Immature natural killer cell (primary cell): ENCODE measurements around the gene SNX9. TPM values are rescaled to one million over a fixed set of nuclear protein-coding genes. Genes with fewer than 3 reads are reported as not detected.
"Not testable (repeated sequence)": the region's sequence is repeated elsewhere in the genome, so short reads cannot be mapped to it uniquely, and the experiment has no call there.

Experiments
- DNase-seq, 3 donors: peaks; one replicate each; pipeline ENCODE4 v3.0.0; 2022; ENCODE audit warnings: mixed read lengths in 1 of 3
- H3K27ac Mint-ChIP-seq, 6 donors: one replicate each; pipeline ENCODE4 v1.8.0; 2020; ENCODE audit warnings: mixed read lengths in 6 of 6, mild to moderate bottlenecking in 5 of 6, inconsistent platforms in 4 of 6, moderate library complexity in 3 of 6
- H3K27me3 Mint-ChIP-seq, 3 donors: one replicate each; pipeline ENCODE4 v1.8.0; 2020 to 2021; ENCODE audit warnings: low read depth in 3 of 3, mild to moderate bottlenecking in 3 of 3, mixed read lengths in 3 of 3, moderate library complexity in 3 of 3, inconsistent platforms in 1 of 3
- H3K36me3 Mint-ChIP-seq, 3 donors: one replicate each; pipeline ENCODE4 v1.8.0; 2020; ENCODE audit warnings: mixed read lengths in 3 of 3, inconsistent platforms in 2 of 3, mild to moderate bottlenecking in 2 of 3
- H3K4me1 Mint-ChIP-seq, 2 donors: one replicate each; pipeline ENCODE4 v1.8.0; 2020; ENCODE audit warnings: inconsistent platforms in 2 of 2, mild to moderate bottlenecking in 2 of 2, mixed read lengths in 2 of 2, moderate library complexity in 1 of 2
- H3K4me3 Mint-ChIP-seq, 5 donors: one replicate each; pipeline ENCODE4 v1.8.0; 2020; ENCODE audit warnings: mild to moderate bottlenecking in 5 of 5, mixed read lengths in 5 of 5, inconsistent platforms in 3 of 5, moderate library complexity in 3 of 5
- H3K9me3 Mint-ChIP-seq, 6 donors: one replicate each; pipeline ENCODE4 v1.8.0; 2020; ENCODE audit warnings: mild to moderate bottlenecking in 6 of 6, mixed read lengths in 6 of 6, inconsistent platforms in 4 of 6, moderate library complexity in 3 of 6
- polyA plus RNA-seq, 3 donors: library from polyadenylated mRNA; unstranded; fragments of 300-500 nt; fragmentation: Illumina TruSeq; gene quantifications; one replicate each; pipeline ENCODE4 v1.2.3, GENCODE V29; 2021

The SNX9 gene
- polyA plus RNA-seq, 3 donors from 2014 or later: 3.4 to 6.7 (median 5.5) TPM

DNA sequence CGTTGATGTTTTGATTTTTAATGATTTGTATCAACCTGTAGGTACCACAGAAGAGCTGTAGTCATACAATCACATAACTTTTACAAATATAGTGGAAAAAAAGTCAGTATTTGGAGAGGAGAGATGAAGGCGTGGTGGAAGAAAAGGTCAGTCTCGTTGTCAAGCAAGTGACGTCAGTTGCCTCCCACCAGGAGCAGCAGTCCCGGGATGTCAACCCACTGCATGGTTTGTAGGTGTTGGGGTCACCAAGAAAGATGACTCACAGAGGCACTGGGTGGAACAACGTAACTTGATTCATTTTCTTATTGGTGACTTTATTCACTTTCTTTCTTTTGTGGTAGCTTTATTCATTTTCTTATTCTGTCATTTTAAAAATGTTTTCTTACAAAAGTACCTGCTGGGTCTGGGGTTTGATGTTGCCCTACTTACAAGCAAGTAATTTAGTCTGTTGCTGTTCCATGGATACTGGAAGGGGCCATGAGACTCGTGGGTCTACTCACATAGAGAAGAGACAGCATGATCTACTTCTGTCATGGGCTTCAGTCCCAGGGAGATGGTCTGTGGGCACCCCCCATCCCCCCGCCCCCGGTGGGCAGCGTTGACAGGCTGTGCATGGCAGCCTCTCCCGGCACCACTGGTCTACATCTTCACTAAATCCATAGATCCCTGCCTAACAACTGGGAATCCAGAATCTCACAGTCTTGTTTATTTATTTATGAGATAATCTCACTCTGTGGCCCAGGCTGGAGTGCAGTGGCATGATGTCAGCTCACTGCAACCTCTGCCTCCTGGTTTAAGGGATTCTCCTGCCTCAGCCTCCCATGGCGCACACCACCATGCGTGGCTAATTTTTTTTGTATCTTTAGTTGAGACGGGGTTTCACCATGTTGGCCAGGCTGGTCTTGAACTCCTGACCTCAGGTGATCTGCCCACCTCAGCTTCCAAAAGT lies 122.2 kb downstream of the SNX9 start:
- Mint-ChIP-seq H3K4me1 (no peaks in the 10 kb centered on the region), H3K27me3 (peaks cover 4 to 11% (median 7%) of the 10 kb centered on the region in 3 donors), H3K4me3 (no peak overlapping the region), H3K9me3 (peaks cover 0 to 5% (median 0%) of the 10 kb centered on the region in 6 donors), H3K27ac (no peak overlapping the region), H3K36me3 (peaks cover 5 to 32% (median 7%) of the 10 kb centered on the region in 3 donors)
- no peak for DNase-seq

DNA sequence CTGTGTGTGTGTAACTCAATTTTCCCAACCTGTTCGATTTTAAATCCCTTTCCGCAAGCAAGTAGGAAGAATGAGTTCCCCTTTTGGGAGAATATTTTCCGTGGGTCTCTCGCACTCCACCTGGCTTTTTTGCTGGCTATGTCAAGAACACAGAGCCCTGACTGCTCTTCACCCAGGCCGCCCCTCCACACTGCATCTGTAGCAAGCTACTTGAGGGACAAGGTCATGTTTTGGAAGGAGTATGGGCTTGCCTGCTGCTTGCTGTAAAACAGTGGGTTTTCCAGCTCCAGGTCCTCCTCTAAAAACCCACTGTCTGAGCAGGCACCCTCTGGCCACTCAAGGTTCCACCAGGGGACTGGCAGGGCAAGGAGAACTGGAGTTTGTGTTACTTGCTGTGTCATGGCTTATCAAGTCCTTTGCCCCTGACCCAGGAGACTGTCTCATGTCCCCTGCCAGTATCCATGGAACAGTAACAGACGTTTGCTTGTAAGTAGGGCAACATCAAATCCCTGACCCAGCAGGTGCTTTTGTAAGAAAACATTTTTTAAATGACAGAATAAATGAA lies 123.1 kb downstream of the SNX9 start:
- H3K27ac Mint-ChIP-seq: no peak overlapping the region
- peaks cover 0 to 5% (median 0%) of the 10 kb centered on the region in 6 donors for H3K9me3 Mint-ChIP-seq
- peaks cover 5 to 32% (median 7%) of the 10 kb centered on the region in 3 donors for H3K36me3 Mint-ChIP-seq
- no peak overlapping the region for H3K4me3 Mint-ChIP-seq
- H3K27me3 Mint-ChIP-seq: peaks cover 4 to 11% (median 7%) of the 10 kb centered on the region in 3 donors
- no peak for DNase-seq
- H3K4me1 Mint-ChIP-seq: no peaks in the 10 kb centered on the region

DNA sequence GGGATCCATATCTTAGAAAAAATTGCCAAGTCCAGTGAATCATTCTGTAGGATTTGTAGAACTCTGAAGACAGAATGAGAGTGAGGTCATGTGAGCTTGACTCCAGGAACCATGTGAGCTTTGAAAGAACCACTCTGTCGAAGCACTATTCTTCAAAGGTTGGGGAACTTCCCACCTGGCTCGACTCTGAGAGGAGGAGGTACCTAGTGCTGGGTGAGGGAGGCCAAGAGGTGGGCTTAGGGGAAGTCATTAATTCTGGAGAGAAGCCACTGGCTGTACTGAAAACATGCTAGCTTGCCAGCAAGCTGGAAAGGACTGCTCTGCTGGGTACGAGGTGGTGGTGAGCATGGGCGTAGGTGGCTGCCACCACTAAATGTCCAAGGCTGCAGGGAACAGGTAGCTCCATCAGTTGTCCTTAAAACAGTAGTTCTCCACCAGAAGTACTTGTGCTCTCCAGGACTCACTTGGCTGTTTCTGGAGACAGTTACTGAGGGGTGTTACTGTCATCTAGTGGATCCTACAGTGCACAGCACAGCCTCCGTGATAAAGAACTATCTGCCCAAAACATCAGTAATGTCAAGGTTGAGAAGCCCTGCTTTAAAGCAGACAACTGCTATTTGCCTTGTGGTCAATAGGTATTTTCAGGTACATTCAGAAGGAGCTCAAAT lies 124.0 kb downstream of the SNX9 start:
- H3K4me3 Mint-ChIP-seq: no peak overlapping the region
- H3K27me3 Mint-ChIP-seq: peaks cover 4 to 11% (median 7%) of the 10 kb centered on the region in 3 donors
- peaks cover 0 to 5% (median 0%) of the 10 kb centered on the region in 6 donors for H3K9me3 Mint-ChIP-seq
- H3K4me1 Mint-ChIP-seq: no peaks in the 10 kb centered on the region
- DNase-seq: peak in 1 of 3 donors; percentile 8
- peaks cover 3 to 29% (median 7%) of the 10 kb centered on the region in 3 donors for H3K36me3 Mint-ChIP-seq
- no peak overlapping the region for H3K27ac Mint-ChIP-seq

DNA sequence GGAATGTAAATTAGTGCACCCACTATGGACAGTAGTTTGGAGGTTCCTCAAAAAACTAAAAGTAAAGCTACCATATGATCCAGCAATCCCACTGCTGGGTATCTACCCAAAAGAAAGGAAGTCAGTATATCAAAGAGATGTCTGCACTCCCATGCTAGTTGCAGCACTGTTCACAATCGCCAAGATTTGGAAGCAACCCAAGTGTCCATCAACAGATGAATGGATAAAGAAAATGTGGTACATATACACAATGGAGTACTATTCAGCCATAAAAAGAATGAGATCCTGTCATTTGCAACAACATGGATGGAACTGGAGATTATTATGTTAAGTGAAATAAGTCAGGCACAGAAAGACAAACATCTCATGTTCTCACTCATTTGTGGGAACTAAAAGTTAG lies 127.9 kb downstream of the SNX9 start:
- peaks cover 4 to 13% (median 9%) of the 10 kb centered on the region in 3 donors for H3K27me3 Mint-ChIP-seq
- H3K9me3 Mint-ChIP-seq, H3K4me1 Mint-ChIP-seq, H3K4me3 Mint-ChIP-seq, DNase-seq, H3K27ac Mint-ChIP-seq, H3K36me3 Mint-ChIP-seq: not testable (repeated sequence)

DNA sequence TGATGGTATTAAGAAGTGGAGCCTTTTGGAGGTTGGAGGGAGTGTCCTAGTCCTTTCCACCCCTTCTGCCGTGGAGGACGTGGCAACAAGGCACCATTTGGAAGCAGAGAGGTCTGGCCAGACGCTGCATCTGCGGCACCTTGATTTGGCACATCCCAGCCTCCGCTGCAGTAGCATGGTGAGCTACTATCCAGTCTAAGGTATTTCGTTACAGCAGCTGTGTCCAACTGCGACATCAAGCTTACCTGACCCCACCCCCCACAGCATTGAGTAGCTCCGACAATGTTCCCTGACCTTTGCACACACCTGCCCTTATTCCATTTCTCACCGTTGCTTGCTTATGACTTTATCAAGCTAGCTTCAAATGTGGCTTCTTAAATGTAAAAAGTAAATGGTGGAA lies 128.8 kb downstream of the SNX9 start:
- H3K27me3 Mint-ChIP-seq: peaks cover 3 to 16% (median 7%) of the 10 kb centered on the region in 3 donors
- H3K9me3 Mint-ChIP-seq: peaks cover 0 to 5% (median 0%) of the 10 kb centered on the region in 6 donors
- no peaks in the 10 kb centered on the region for H3K36me3 Mint-ChIP-seq
- no peak for DNase-seq
- no peak overlapping the region for H3K27ac Mint-ChIP-seq
- no peak overlapping the region for H3K4me3 Mint-ChIP-seq
- H3K4me1 Mint-ChIP-seq: no peaks in the 10 kb centered on the region

DNA sequence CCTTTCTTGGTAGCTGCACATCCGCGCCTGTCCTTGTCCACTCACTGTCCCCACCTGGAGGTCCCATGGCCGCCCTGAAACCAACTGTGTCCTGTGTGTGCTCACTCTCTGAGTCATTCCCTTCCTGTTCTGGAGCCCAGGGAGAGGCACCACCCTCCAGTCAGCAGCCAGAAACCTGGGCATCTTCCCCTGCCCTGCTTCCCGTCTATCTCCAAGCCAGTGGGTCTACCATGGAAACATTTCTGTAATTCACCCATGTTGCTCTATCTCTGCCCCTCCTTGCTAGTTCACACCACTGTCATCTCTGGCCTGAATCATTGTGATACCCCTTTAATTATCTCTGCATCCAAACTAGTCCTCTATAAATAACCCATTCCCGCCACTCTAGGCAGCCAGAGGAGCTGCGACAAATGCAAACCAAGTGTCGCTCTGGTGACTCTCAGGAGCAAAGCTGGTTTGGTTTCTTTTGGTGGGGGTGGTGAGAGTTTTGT lies 129.9 kb downstream of the SNX9 start:
- Mint-ChIP-seq H3K9me3 (peaks cover 0 to 5% (median 0%) of the 10 kb centered on the region in 6 donors), H3K27ac (no peak overlapping the region), H3K36me3 (no peaks in the 10 kb centered on the region), H3K4me1 (no peaks in the 10 kb centered on the region), H3K4me3 (no peak overlapping the region), H3K27me3 (peaks cover 3 to 19% (median 4%) of the 10 kb centered on the region in 3 donors)
- DNase-seq: no peak

DNA sequence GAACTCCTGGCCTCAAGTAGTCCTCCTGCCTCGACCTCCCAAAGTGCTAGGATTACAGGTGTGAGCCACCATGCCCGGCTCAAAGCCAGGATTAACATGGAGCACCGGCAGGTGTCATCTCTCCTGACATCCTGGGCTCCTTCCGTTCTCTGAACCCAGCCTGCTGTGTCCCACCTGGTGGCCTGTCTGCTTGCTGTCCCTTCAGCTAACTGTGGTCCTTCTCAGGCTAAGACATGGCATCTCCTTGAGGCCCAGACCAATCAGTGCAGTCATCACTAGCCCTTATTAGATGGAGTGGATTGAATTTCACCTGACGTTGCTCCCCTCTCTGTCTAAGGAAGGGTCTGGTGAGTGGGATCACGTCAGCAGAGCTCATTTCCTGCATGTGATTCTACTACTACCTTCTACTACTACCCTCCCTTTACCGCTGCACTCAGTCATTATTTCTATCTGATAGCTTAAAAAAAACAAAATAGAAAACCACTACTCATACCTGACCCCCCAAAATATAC lies 130.6 kb downstream of the SNX9 start:
- peaks cover 2 to 9% (median 4%) of the 10 kb centered on the region in 6 donors for H3K9me3 Mint-ChIP-seq
- peaks cover 3 to 25% (median 4%) of the 10 kb centered on the region in 3 donors for H3K27me3 Mint-ChIP-seq
- peaks cover 0 to 2% (median 0%) of the 10 kb centered on the region in 3 donors for H3K36me3 Mint-ChIP-seq
- H3K4me3 Mint-ChIP-seq: no peak overlapping the region
- DNase-seq: no peak
- no peak overlapping the region for H3K27ac Mint-ChIP-seq
- no peaks in the 10 kb centered on the region for H3K4me1 Mint-ChIP-seq

DNA sequence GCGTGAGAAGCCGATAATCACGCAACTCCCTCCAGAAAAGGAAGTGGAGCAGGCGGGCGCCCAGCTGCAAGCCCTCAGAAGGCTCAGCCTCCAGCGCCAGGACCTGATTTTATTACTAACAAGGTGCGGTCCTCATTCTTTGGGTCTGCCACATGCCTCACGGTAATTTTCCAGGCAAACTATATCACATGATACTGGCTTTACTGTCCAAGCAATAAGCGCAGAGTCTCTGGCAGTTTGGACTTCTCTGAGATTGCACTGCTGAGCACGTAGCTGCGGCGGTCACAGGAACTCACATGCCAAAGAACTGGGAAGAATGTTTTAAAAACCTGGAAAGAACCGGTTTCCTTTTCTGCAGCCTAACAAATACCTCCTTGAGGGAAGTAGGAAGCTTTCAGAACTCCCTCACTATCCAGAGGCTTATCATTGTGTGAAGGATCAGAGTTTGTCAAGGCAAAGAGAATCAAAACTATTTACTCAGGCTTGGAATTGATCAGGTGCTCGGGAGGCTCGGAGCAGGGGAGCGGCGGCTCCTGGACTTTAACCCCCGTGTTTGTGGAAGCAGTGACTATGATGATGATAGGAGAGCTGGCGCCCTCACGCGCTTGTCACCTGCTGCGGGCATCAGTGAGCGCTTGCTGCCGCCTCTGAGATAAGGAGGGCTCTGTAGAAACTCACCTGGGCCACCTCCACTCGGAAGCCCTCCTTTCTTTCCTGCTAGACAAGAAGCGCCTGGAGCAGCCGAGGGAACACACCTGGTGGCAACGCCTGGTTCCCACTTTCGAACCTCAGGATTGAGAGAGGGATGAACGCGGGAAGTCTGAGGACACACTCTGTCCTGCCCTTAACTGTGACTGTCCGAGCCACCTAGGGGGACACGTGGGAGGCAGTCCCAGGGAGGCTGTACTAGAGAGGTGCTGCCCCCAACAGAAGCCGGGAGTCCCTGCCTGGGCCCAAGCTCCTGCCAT lies 131.4 kb downstream of the SNX9 start:
- H3K4me1 Mint-ChIP-seq: no peaks in the 10 kb centered on the region
- H3K36me3 Mint-ChIP-seq: peaks cover 0 to 8% (median 3%) of the 10 kb centered on the region in 3 donors
- no peak overlapping the region for H3K4me3 Mint-ChIP-seq
- H3K27me3 Mint-ChIP-seq: peaks cover 3 to 26% (median 3%) of the 10 kb centered on the region in 3 donors
- H3K27ac Mint-ChIP-seq: no peak overlapping the region
- peaks cover 4 to 15% (median 11%) of the 10 kb centered on the region in 6 donors for H3K9me3 Mint-ChIP-seq
- no peak for DNase-seq

DNA sequence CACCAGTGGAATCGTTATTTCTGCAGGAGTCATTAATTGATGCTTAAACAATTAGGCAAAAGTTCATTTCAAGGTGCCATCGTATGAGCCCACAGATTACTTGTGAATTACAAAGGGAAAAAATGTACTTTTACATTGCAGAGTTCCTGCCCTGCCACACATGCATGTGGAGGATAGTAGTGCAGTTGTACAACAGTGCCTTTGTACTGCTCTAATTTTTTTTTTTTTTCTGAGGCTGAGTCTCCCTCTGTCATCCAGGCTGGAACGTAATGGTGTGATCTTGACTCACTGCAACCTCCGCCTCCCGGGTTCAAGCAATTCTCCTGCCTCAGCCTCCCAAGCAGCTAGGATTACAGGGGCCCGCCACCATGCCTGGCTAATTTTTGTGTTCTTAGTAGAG lies 132.6 kb downstream of the SNX9 start:
- no peak overlapping the region for H3K27ac Mint-ChIP-seq
- peaks cover 3 to 27% (median 5%) of the 10 kb centered on the region in 3 donors for H3K27me3 Mint-ChIP-seq
- H3K36me3 Mint-ChIP-seq: peaks cover 0 to 11% (median 5%) of the 10 kb centered on the region in 3 donors
- H3K4me3 Mint-ChIP-seq: no peak overlapping the region
- no peak for DNase-seq
- no peaks in the 10 kb centered on the region for H3K4me1 Mint-ChIP-seq
- H3K9me3 Mint-ChIP-seq: peaks cover 2 to 24% (median 17%) of the 10 kb centered on the region in 6 donors

DNA sequence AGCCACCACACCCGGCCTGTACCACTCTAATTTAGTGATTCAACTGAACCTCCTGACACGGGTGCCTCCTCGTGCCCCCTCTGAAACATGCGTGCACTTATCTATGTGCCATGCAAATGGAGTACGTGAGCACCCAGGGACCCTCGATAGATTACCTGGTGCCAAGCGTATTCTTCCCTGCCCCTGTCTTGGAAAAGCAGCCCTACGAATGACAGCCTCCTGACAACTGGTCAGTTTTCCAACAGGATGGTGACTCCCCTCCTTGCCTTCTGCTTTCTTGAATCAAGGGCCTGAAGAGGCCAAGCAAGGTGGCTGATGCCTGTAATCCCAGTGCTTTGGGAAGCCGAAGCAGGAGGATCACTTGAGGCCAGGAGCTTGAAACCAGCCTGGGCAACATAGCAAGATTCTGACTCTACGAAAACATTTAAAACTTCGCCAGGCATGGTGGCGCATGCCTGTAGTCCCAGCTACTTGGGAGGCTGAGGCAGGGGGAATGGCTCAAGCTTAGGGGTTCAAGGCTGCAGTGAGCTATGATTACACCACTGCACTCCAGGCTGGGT lies 133.2 kb downstream of the SNX9 start:
- Mint-ChIP-seq H3K4me3 (no peak overlapping the region), H3K36me3 (peaks cover 0 to 11% (median 5%) of the 10 kb centered on the region in 3 donors), H3K27ac (no peak overlapping the region), H3K27me3 (peaks cover 3 to 29% (median 6%) of the 10 kb centered on the region in 3 donors), H3K4me1 (no peaks in the 10 kb centered on the region), H3K9me3 (peaks cover 2 to 24% (median 16%) of the 10 kb centered on the region in 6 donors)
- DNase-seq: no peak

DNA sequence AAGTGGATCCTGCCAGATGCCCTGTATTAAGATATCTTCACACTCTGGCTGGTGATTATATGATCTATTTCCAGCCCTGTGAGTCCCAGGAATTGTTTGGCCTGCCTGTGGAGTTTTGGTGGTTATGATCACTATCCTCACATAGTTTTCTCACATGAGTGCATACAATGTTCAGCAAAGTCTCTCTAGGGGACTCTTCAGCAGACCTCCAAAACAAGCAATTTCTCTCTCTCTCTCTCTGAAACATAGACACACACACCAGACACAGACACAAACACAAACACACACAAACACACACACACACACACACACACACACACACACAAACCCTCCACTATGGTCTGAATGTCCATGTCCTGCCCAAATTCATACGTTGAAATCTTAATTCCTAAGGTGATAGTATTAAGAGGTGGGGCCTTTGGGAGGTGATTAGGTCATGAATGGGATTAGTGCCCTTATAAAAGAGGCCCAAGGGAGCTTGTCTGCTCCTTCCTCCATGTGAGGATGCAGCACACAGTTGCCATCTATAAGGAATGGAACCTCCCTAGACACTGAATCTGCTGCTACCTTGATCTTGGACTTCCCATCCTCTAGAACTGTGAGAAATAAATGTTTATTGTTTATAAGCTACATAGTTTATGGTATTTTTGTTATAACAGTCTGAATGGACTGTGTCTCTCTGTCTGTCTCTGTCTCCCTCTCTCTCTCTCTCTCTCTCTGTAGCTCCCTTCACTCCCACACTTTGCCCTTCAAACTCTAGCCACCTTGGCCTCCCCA lies 136.6 kb downstream of the SNX9 start:
- Mint-ChIP-seq H3K4me1 (peaks cover 11 to 14% of the 10 kb centered on the region in 2 donors), H3K27ac (no peak overlapping the region), H3K27me3 (peaks cover 3 to 24% (median 7%) of the 10 kb centered on the region in 3 donors), H3K9me3 (peaks cover 2 to 24% (median 16%) of the 10 kb centered on the region in 6 donors), H3K4me3 (no peak overlapping the region), H3K36me3 (peaks cover 0 to 11% (median 5%) of the 10 kb centered on the region in 3 donors)
- no peak for DNase-seq
